GM19463 (cell line): ENCODE data around the gene FOXP2.

ENCODE experiments used
- ATAC-seq: cut with Tn5 transposase; IDR thresholded peaks from one replicate; pipeline ENCODE4 v1.9.1; 2021; ENCODE audit warnings: mild to moderate bottlenecking, moderate library complexity; ENCODE audit not compliant: unreplicated experiment

The FOXP2 gene

GRCh38 chr7:114649689-114650088 is 235.1 kb downstream of the FOXP2 start:
- ATAC-seq, result no peak

GRCh38 chr7:114650491-114650890 is 235.9 kb downstream of the FOXP2 start:
- no peak for ATAC-seq

GRCh38 chr7:114652041-114652440 is 237.4 kb downstream of the FOXP2 start:
- ATAC-seq, result no peak

DNA sequence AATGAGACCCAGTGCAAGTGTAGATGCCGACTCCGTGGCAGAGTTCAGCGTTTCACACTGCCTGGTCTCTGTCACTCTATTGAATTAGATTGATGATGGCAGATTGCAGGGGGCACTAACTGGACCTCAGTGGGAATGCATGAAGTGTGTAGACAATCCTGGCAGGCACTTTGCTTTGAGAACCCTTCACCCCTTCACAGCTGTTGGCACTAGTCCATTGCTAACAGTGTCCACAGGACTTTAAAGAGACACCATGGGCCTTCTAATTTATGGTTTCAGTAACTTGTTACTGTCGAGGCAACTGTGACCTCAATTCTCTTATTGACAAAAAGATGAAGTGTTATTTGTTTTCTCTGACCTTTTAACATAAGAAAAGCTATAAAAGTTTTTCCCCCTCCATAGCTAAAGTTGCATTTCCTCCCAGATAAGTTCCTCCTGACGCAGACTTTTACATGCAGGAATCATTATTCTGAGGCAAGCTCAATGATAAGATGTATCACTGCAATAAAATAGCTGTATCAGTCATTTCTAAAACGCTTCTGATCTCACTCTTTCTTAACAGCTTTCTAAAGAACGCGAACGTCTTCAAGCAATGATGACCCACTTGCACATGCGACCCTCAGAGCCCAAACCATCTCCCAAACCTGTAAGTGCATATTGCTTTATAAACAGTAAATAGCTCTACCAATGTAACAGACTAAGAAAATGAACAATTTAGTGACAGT is 238.9 kb downstream of the FOXP2 start:
- no peak for ATAC-seq

DNA sequence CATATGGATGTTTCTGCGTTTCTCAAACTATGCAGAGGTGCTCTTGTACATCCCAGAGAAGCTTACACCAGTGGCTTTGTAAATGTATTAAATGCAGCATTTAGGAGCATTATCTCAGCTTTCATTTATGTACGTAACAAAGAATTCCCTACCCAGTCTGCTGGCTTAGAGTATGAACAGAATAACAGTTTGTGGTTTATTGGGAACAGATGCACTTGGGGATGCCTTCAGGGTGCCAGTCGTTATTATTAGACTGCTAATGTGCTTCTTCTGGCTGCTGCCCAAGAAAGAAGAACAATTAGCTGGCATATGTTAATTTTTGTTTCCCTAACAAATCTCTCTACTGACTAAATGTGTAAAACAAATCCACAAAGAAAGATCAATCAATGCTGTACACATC is 241.9 kb downstream of the FOXP2 start:
- no peak for ATAC-seq

DNA sequence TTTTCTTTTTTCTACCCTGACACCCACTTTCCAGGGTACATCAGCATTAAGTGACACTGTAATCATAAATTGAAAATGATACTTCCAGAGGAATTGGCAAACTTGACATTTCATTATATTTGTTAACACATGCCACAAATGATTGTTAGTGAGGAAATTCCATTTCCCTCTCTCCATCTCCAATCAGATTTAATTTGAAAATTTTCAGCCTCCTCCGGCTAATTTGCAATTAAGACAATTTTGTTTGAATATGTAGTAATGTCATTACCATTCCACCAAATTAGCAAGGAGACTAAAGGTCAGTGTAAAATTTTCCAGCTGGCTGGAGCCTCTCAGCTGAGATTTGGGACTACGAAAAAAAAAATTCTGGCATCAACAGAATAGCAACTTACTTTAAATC is 242.7 kb downstream of the FOXP2 start:
- ATAC-seq, result no peak

DNA sequence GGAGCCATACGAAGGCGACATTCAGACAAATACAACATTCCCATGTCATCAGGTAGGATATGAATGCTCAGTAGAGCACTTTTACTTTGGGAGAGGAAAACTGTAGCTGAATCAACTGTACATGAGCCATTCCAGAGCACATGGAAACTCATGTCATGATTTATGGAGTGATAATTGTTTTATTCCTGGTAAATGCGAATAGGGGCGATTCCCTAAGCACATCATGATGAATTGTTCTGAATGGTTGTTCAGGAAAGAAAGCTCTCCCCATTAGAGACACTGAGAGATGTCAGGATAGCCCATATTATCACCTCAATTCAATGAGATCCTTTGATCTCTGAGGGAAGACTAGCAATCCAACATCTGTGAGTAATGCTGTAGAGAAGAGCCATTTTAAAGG is 243.6 kb downstream of the FOXP2 start:
- ATAC-seq, result no peak

DNA sequence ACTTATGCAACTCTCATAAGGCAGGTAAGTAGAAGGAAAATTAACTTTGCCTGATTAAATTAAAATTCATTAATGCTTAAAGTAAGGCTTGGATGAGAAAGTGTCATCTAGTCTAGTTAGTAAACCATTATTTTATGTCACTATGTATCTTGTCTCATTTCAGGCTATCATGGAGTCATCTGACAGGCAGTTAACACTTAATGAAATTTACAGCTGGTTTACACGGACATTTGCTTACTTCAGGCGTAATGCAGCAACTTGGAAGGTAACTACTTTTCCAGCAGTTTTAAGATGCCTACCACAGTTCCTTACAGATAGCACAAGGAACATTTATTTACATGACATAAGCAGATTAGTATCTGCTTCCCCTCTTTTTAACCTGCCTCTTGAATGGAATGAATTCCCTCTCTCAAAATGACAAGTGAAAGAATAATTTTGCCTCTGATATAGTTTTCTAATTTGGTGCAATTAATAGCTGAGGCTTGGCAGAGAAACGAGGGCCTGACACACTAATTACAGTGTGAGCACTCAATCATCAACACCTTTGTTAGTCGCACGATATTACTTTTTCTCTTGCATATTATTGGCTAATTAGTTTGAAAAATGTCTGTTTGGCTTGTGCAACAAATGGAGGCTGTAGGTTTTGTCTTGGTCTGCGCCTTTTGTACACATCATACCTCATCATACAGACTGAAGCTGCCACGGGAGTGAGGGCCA is 245.0 kb downstream of the FOXP2 start:
- ATAC-seq, result no peak

DNA sequence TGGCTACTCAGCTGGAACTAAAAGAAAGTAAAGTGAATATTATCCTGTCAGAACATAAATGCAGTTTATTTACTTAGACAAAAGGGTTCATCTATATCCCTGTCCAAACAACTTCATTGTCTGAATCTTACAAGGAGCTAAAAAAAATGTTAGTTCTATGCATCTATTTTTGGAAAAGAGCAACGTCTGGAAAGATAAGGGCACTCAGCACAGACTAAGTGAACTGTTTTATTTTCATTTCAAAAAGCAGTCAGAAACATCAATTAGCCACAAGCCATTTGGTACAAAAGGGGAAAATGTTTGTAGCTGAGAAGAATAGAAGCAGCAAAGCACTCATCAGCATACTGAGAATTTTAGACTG is 245.5 kb downstream of the FOXP2 start:
- ATAC-seq, result no peak

DNA sequence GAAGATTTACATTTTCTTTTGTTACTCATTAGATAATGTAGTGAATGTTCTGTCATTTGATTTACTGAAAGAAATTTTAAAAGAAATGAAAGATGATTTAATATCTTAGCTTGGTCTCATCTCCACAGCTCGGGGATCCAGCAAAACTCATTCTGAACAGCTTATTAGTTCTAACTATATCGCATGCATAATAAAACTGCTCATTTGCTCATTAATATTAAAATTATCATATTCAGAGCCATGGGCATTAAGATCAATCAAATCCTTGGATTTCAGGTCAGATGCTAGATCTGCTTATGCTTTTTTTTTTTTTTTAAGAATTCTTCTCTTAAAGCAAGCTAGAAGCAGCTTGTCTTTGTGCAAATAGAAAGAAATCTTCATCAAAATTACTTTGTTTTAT is 246.1 kb downstream of the FOXP2 start:
- no peak for ATAC-seq

- ATAC-seq, result no peak
These were observed 247.5 kb downstream of the FOXP2 start for GRCh38 chr7:114662002-114662677.

DNA sequence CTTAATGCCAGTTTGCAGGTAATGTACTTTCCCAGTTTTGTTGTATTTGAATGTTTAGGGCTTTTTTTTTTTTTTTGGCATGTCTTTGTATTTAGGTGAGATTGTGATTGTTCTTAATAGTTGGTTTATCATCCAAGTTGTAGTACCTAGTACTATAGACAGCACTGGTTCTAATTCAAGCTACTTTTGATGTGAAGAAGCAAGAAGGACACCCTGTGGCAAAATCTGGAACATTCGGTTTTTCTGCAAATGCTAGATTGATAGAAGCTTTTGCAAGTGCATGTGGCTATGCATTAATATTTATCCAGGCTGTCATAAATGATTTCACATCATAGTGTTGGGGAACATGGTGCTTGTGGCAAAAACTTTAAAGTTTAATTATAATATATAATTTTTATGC is 248.9 kb downstream of the FOXP2 start:
- no peak for ATAC-seq

DNA sequence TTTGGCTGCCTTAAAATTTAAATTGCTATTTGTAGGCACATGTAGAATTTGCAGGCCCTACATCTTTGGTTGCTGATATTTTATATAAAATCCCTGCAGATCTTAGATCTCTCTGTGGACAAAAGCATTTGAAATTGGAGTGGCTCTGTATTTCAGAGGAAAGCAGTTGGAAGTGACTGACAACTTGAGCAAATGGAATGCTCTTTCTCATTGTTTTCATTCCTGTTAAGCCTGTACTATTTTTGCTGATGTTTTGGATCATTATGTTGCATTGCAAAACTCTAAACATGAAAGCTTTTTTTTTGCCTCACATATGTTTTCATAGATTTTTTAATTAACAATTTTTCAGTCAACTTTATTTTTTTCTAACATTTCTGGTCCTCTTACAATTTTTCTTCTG is 256.1 kb downstream of the FOXP2 start:
- ATAC-seq, result no peak

- no peak for ATAC-seq
These were observed 257.0 kb downstream of the FOXP2 start for GRCh38 chr7:114671563-114672123.

DNA sequence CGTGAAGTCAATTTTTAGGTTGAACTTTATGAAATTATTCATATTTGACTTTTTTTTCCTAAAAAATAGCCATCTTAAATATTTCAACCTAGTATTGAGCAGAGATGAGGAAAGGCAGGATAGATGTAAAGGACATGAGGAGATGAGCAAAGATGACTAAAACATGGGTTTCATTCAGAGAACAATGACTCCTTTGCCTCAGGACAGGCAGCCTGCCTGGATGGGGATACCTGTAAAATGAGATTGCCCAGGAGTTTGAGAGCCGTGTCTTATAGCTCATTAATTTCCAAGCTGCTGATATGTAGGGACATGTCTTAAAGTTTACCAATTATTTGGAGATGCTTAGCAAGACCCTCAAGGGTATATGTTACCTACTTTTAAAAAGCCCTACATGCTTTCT is 263.5 kb downstream of the FOXP2 start:
- no peak for ATAC-seq

DNA sequence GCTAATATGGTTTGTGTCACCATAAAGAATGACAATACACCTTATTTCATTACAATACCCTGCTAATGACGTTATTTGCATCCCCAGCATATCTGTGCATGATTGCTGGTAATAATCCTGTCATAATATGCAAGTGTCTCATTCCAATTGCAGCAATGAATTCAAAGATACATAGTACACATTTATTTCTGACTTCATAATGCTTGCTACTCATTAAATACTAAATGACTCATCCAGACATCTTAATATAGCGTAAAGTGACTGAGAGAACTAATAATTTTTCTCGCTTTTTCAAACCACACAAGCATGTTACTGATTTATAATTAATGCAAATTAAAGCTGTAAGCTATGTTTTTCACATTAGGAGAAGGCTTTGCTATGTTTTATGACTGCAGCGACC is 272.6 kb downstream of the FOXP2 start:
- ATAC-seq, result no peak

- ATAC-seq, result no peak
These were observed 273.9 kb downstream of the FOXP2 start for GRCh38 chr7:114688443-114689055.

DNA sequence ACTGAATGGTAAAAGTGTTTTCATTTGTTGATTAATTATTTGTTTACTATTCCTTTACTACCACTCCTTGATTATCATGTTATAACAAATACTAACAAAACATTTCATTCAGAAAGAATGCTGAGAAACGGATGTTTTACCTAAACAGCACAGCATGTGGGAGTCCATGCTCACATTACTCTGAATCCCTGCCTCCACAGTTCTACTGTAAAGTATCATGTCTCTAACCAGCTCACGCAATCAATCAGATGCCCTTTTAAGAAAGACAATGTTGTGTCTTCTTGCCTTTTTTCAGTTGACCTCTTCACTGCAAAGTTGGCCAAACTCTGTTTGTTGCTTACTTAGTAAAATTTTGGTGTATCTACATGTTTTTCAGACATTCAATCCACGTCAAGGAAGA is 274.8 kb downstream of the FOXP2 start:
- ATAC-seq, result no peak

DNA sequence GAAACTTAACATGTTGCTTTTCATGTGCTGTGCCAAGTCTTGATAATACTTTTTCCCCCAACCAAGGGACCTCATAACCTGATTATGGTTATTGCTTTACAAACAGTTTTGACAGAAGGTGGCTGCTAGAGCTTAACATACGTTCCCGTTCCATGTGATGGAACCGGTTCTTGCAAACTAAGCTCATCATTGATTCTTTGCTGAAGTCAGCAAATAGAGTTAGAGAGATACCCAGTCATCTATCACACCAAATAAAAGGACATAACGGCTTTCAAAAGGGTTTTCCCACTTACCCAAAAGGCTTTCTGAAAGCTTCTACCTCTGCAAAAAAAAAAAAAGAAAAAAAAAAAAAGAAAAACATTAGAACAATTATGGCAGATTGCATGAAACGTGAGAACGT is 277.0 kb downstream of the FOXP2 start:
- ATAC-seq, result no peak

DNA sequence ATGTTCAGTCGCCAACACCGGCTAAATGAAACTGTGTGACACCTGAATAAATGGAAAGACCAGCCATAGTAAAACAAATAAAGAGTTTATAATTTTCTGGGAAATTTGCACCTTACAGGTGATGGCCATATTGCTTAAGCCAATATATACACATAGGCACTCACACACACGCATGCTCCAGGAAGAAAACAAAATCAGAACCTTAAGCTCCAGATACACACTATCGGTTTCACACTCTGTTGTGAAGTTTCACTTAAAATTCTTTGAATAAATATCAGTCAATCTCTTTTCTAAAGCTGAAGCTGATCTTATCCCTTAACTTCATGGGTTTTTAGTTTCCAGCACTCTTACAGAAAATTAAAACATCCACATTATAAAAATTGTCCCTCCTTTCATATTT is 280.6 kb downstream of the FOXP2 start:
- no peak for ATAC-seq

DNA sequence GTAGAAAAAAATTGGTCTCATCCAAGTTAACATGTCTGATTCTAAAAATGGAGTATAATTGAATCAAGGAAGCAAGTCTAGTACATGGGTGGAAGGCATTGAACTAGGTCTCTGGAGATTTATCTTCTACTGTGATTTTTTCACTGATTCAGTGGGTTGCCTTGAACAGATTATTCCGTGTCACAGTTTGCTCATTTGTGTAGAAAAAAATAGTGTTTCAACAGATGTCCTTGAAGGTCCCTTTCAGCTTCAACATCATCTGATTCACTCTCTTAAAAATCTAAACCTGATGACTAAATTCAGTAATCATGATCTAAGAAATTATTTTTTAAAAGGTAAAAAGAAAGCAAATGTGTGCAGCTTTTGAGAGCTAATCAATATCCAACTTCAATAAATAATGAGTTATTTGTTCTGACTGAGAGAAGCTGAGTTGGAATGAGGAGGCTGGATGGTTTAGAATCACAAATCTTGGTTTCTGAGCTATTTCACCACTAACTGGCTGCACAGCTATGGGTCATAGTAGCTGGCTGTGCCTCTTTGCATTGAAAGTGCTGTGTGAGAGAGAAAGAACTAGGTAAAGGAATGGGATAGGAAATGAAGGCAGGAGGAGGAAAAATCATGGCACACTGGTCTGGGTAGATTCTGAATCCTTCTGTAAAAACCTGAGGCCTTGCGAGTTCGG is 285.8 kb downstream of the FOXP2 start:
- ATAC-seq, result no peak
